HepG2 (cell line): ENCODE measurements around the gene ITGB7. TPM values are rescaled to one million over a fixed set of nuclear protein-coding genes. Genes with fewer than 3 reads are reported as not detected.
A peak's percentile ranks its signal among the peaks of the same experiment; 100 is the strongest.

Experiments used
- CEBPZ ChIP-seq: IDR thresholded peaks from 2 replicates; pipeline ENCODE4 v1.6.1; 2012; ENCODE audit warnings: low read length, improper control_type of control experiment
- HNRNPK ChIP-seq: fragments of 200-400 bp; formaldehyde crosslinking; IDR thresholded peaks from 2 replicates; pipeline ENCODE4 v1.6.1; 2018; ENCODE audit warnings: low read length, low read depth, moderate library complexity, mild to moderate bottlenecking; ENCODE audit not compliant: poor library complexity, severe bottlenecking
- ISX ChIP-seq: sonication (generic); formaldehyde crosslinking; conservative IDR thresholded peaks from 2 replicates; pipeline ENCODE4 v1.5.0; 2020; ENCODE audit warnings: missing genetic modification reagents
- RXRB ChIP-seq: IDR thresholded peaks from 2 replicates; pipeline ENCODE4 v1.6.1; 2016; ENCODE audit warnings: borderline replicate concordance, missing genetic modification reagents, missing compliant biosample characterization
- SP1 ChIP-seq, 2 experiments: fragments of 450-650 bp in 1 of 2; sonication (generic) in 1 of 2; formaldehyde crosslinking in 1 of 2; IDR thresholded peaks; 2 replicates each; pipeline versions ENCODE4 v1.4.0 to v1.6.1; 2016 to 2020; ENCODE audit warnings: missing genetic modification reagents in 1 of 2
- TMF1 ChIP-seq: sonication (generic); formaldehyde crosslinking; IDR thresholded peaks from 2 replicates; pipeline ENCODE4 v1.8.1; 2022; ENCODE audit warnings: low read depth, missing genetic modification reagents
- ZBTB33 ChIP-seq: sonication (generic); formaldehyde crosslinking; IDR thresholded peaks from 2 replicates; pipeline ENCODE4 v1.4.0; 2020; ENCODE audit warnings: missing genetic modification reagents
- ZNF124 ChIP-seq: sonication (generic); formaldehyde crosslinking; IDR thresholded peaks from 2 replicates; pipeline ENCODE4 v1.4.0; 2020; ENCODE audit warnings: missing genetic modification reagents
- ZNF382 ChIP-seq: sonication (generic); formaldehyde crosslinking; IDR thresholded peaks from 2 replicates; pipeline ENCODE4 v1.5.0; 2020; ENCODE audit warnings: missing genetic modification reagents, mild to moderate bottlenecking, borderline replicate concordance
- ZNF550 ChIP-seq: sonication (generic); formaldehyde crosslinking; IDR thresholded peaks from 2 replicates; pipeline ENCODE4 v1.4.0; 2020; ENCODE audit warnings: mild to moderate bottlenecking, missing genetic modification reagents, borderline replicate concordance
- ZNF674 ChIP-seq: sonication (generic); formaldehyde crosslinking; IDR thresholded peaks from 2 replicates; pipeline ENCODE4 v1.5.0; 2020; ENCODE audit warnings: low read depth, mild to moderate bottlenecking, missing genetic modification reagents
- ZSCAN12 ChIP-seq: sonication (generic); formaldehyde crosslinking; IDR thresholded peaks from 2 replicates; pipeline ENCODE4 v1.9.0; 2021; ENCODE audit warnings: mild to moderate bottlenecking, missing genetic modification reagents
- polyA plus RNA-seq, 8 experiments: library from polyadenylated mRNA; depleted of rRNA in 3 of 8; stranded (reverse) in 7 of 8; unstranded in 1 of 8; fragments of >200 nt; fragmentation: Illumina TruSeq in 4 of 8; extraction: Trizol in 4 of 8; gene quantifications; 2 replicates each; pipeline versions ENCODE4 v1.2.1 to v1.2.3, GENCODE V29; 2011 to 2016; ENCODE audit warnings: low read depth in 4 of 8, missing spikeins in 1 of 8, mixed read lengths in 1 of 8; ENCODE audit not compliant: insufficient read depth in 1 of 8
- total RNA-seq, 5 experiments: library from RNA; depleted of rRNA; stranded (reverse); fragments of >200 nt; fragmentation: Illumina TruSeq; extraction: Trizol; gene quantifications; 2 replicates each; pipeline ENCODE4 v1.2.3, GENCODE V29; 2016; ENCODE audit warnings: low read depth in 1 of 5
- TF ChIP-seq, protein P1 (sequence below): sonication (generic); formaldehyde crosslinking; IDR thresholded peaks from 2 replicates; pipeline ENCODE4; 2020; ENCODE audit warnings: missing genetic modification reagents, mild to moderate bottlenecking, borderline replicate concordance
- TF ChIP-seq, protein P2 (sequence below): sonication (generic); formaldehyde crosslinking; IDR thresholded peaks from 2 replicates; pipeline ENCODE4 v1.4.0; 2020; ENCODE audit warnings: missing genetic modification reagents, borderline replicate concordance
- TF ChIP-seq, protein P3 (sequence below): fragments of 450-650 bp; IDR thresholded peaks from 2 replicates; pipeline ENCODE4 v1.6.1; 2016

ITGB7 gene
- total and polyA plus RNA-seq, 2 of the 13 experiments (the other 11 are each of a cell fraction or from before 2014, with no cell fraction given), result 0.16 to 0.18 TPM

- TF ChIP-seq ZBTB33 (CRISPR knock-in tag), result no peak
- no peak for TF ChIP-seq SP1 (IDR thresholded peaks at IDR 0.05)
- peak; percentile 71 for TF ChIP-seq SP1 (CRISPR knock-in tag; IDR thresholded peaks at IDR 0.05)
- no peak for TF ChIP-seq ISX (CRISPR knock-in tag)
- no peak for TF ChIP-seq ZNF382
- TF ChIP-seq, protein P1, sequence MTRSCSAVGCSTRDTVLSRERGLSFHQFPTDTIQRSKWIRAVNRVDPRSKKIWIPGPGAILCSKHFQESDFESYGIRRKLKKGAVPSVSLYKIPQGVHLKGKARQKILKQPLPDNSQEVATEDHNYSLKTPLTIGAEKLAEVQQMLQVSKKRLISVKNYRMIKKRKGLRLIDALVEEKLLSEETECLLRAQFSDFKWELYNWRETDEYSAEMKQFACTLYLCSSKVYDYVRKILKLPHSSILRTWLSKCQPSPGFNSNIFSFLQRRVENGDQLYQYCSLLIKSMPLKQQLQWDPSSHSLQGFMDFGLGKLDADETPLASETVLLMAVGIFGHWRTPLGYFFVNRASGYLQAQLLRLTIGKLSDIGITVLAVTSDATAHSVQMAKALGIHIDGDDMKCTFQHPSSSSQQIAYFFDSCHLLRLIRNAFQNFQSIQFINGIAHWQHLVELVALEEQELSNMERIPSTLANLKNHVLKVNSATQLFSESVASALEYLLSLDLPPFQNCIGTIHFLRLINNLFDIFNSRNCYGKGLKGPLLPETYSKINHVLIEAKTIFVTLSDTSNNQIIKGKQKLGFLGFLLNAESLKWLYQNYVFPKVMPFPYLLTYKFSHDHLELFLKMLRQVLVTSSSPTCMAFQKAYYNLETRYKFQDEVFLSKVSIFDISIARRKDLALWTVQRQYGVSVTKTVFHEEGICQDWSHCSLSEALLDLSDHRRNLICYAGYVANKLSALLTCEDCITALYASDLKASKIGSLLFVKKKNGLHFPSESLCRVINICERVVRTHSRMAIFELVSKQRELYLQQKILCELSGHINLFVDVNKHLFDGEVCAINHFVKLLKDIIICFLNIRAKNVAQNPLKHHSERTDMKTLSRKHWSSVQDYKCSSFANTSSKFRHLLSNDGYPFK (CRISPR knock-in tag), result no peak
- no peak for TF ChIP-seq CEBPZ
- peak; percentile 60; the same call in 1 of the 2 replicates for TF ChIP-seq RXRB
- TF ChIP-seq, protein P2, sequence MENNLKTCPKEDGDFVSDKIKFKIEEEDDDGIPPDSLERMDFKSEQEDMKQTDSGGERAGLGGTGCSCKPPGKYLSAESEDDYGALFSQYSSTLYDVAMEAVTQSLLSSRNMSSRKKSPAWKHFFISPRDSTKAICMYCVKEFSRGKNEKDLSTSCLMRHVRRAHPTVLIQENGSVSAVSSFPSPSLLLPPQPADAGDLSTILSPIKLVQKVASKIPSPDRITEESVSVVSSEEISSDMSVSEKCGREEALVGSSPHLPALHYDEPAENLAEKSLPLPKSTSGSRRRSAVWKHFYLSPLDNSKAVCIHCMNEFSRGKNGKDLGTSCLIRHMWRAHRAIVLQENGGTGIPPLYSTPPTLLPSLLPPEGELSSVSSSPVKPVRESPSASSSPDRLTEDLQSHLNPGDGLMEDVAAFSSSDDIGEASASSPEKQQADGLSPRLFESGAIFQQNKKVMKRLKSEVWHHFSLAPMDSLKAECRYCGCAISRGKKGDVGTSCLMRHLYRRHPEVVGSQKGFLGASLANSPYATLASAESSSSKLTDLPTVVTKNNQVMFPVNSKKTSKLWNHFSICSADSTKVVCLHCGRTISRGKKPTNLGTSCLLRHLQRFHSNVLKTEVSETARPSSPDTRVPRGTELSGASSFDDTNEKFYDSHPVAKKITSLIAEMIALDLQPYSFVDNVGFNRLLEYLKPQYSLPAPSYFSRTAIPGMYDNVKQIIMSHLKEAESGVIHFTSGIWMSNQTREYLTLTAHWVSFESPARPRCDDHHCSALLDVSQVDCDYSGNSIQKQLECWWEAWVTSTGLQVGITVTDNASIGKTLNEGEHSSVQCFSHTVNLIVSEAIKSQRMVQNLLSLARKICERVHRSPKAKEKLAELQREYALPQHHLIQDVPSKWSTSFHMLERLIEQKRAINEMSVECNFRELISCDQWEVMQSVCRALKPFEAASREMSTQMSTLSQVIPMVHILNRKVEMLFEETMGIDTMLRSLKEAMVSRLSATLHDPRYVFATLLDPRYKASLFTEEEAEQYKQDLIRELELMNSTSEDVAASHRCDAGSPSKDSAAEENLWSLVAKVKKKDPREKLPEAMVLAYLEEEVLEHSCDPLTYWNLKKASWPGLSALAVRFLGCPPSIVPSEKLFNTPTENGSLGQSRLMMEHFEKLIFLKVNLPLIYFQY (CRISPR knock-in tag), result no peak
- TF ChIP-seq ZSCAN12 (CRISPR knock-in tag), result no peak
- no peak for TF ChIP-seq ZNF674 (CRISPR knock-in tag)
- TF ChIP-seq HNRNPK, result peak; percentile 39
- TF ChIP-seq, protein P3, sequence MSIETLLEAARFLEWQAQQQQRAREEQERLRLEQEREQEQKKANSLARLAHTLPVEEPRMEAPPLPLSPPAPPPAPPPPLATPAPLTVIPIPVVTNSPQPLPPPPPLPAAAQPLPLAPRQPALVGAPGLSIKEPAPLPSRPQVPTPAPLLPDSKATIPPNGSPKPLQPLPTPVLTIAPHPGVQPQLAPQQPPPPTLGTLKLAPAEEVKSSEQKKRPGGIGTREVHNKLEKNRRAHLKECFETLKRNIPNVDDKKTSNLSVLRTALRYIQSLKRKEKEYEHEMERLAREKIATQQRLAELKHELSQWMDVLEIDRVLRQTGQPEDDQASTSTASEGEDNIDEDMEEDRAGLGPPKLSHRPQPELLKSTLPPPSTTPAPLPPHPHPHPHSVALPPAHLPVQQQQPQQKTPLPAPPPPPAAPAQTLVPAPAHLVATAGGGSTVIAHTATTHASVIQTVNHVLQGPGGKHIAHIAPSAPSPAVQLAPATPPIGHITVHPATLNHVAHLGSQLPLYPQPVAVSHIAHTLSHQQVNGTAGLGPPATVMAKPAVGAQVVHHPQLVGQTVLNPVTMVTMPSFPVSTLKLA, result no peak
- TF ChIP-seq ZNF124 (CRISPR knock-in tag), result no peak
- no peak for TF ChIP-seq TMF1 (CRISPR knock-in tag)
- TF ChIP-seq ZNF550 (CRISPR knock-in tag), result no peak
These were observed 13.7 kb upstream of the ITGB7 start (continued) for GRCh38 chr12:53220694-53221202.
